GM10248 (cell line): ENCODE measurements around the gene DIP2C.

Source experiments
- CTCF ChIA-PET: fragments of 300-600 bp; sonication (Branson Sonifier 250); formaldehyde crosslinking; extraction: SDS; loops from one replicate; lab custom pipeline; 2021; ENCODE audit warnings: antibody characterized with exemption; lab: Yijun Ruan, JAX
- POLR2A ChIA-PET: fragments of 350-650 bp; sonication (Branson Sonifier 250); formaldehyde crosslinking; extraction: SDS; loops from one replicate; lab custom pipeline; 2020; ENCODE audit warnings: antibody characterized with exemption; lab: Yijun Ruan, JAX
- DNase-seq: peaks from one replicate; pipeline ENCODE4 v3.0.0; 2012; ENCODE audit errors: extremely low spot score
- CTCF ChIP-seq: IDR thresholded peaks from 2 replicates; pipeline ENCODE4 v1.5.1; 2012; ENCODE audit warnings: mild to moderate bottlenecking, low read depth; ENCODE audit errors: extremely low read depth, missing control alignments, control extremely low read depth

Gene DIP2C

DNA sequence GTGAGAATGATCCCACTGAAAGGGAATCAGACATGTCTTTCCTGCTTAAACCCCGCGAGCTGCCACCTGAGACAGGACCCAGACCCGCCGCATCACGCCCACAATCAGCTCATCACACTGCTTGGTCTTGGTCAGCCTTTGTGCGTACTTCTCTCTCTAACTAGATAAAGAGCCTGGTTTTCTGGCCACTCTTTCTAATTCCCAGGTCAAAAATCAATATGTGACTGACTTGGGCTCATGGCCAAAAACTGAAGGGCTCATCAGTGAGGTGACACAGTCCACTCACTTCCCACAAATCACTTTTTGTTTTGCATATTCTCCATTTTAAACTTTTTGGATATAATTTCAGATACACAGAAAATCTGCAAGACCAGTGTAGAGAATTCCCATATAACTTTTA, 247.3 kb downstream of the DIP2C start:
- TF ChIP-seq CTCF = no peak
- CTCF ChIA-PET = no interaction called here
- POLR2A ChIA-PET = no interaction called here
- DNase-seq = no peak

- TF ChIP-seq CTCF = no peak
- ChIA-PET POLR2A (no interaction called here), CTCF (no interaction called here)
- DNase-seq = no peak
Observed at GRCh38 chr10:441659-442058, 247.8 kb downstream of the DIP2C start.

GRCh38 chr10:440127-440526, 249.3 kb downstream of the DIP2C start:
- ChIA-PET CTCF (interaction anchor here (1.0 to 1.2 kb wide), 2 partner anchors 10 to 13 kb away, joined by 3 to 7 read pairs; no protein-coding TSS in a partner anchor), POLR2A (no interaction called here)
- DNase-seq = no peak
- TF ChIP-seq CTCF = no peak

DNA sequence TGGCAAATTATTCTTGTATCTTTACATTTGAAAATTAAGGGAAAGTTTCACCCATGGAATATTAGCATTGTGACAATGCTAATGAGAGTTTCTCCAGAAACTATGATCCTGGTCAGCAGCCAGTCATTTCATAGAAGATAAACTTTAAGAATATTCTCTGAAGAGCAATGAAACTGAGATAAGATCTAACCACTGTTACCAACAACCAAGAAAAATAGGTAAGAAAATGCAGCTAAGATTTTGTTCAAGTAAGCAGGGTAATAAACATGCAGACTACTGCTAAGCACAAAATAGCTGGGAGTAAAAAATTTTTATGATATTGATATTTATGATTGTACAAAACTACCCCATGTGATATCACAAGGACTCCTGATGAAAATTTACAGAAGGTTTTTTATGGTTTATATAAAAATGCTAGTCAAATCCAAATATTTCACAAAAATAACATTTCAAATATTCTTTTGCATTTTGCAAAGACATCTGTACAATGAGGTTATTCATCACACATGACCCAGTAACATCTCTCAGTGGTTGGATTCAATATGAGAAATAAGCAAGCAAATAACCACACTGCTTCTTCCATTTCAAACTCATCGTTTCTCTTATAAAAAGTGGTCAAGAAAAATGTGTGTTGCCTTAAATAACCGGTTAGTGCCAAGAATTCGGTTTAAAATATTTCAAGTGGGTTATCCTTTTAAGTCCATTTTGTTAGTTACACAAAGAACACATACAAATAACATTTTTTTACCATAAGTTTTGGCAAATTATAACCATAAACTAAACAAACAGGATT, 251.6 kb downstream of the DIP2C start:
- TF ChIP-seq CTCF = no peak
- ChIA-PET POLR2A (no interaction called here), CTCF (no interaction called here)
- DNase-seq = no peak

- no peak for TF ChIP-seq CTCF
- POLR2A ChIA-PET = no interaction called here
- CTCF ChIA-PET = interaction anchor here (0.9 to 1.2 kb wide), 2 partner anchors 10 to 41 kb away, joined by 3 to 4 read pairs; no protein-coding TSS in a partner anchor
- DNase-seq = no peak
Observed at GRCh38 chr10:436911-437665, 252.4 kb downstream of the DIP2C start.

- POLR2A ChIA-PET = no interaction called here
- CTCF ChIA-PET = interaction anchor here (0.9 to 1.2 kb wide), 2 partner anchors 9 to 40 kb away, joined by 3 to 4 read pairs; no protein-coding TSS in a partner anchor
- TF ChIP-seq CTCF = no peak
- no peak for DNase-seq
Observed at GRCh38 chr10:436013-436697, 253.3 kb downstream of the DIP2C start.
